Loucy (cell line): Measurements from ENCODE around the gene AQP5.

Source experiments
- EZH2phosphoT487 ChIP-seq: fragments of 200-600 bp; IDR thresholded peaks from 2 replicates; pipeline ENCODE4 v1.6.1; 2018; ENCODE audit warnings: antibody characterized with exemption, mild to moderate bottlenecking, moderate library complexity, borderline replicate concordance
- TF ChIP-seq, protein P1 (sequence below): fragments of 200-600 bp; sonication (generic); conservative IDR thresholded peaks from 2 replicates; pipeline ENCODE4 v1.5.1; 2014; ENCODE audit warnings: mild to moderate bottlenecking, antibody characterized with exemption, low read length

DNA sequence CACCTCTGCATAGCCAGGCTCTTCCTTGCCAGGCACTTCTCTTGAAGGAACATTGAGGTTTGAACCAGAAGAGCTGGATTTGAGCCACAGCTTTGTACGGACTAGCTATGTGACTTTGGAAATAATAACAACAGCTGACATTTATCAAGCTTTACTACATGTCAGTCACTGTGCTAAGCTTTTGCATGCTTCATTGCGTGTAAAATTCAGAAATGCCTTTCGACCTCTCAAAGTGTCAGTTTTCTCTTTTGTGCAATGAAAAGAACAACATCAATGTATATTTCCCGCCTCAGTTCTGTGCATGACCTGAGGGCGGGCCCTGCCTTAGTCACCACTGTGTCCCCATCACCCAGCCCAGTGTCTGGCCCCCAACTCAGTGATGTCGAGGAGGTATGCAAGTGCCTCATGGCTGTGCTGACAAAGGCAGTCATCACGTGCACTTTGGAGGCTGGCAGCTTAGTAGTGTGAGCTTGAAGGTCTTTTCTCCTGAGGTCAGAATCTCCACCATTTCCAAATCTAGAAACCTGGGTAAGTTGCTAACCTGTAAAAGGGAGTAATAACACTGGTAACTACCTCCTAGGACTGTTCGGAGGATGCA lies 29.0 kb upstream of the AQP5 start:
- TF ChIP-seq, protein P1, sequence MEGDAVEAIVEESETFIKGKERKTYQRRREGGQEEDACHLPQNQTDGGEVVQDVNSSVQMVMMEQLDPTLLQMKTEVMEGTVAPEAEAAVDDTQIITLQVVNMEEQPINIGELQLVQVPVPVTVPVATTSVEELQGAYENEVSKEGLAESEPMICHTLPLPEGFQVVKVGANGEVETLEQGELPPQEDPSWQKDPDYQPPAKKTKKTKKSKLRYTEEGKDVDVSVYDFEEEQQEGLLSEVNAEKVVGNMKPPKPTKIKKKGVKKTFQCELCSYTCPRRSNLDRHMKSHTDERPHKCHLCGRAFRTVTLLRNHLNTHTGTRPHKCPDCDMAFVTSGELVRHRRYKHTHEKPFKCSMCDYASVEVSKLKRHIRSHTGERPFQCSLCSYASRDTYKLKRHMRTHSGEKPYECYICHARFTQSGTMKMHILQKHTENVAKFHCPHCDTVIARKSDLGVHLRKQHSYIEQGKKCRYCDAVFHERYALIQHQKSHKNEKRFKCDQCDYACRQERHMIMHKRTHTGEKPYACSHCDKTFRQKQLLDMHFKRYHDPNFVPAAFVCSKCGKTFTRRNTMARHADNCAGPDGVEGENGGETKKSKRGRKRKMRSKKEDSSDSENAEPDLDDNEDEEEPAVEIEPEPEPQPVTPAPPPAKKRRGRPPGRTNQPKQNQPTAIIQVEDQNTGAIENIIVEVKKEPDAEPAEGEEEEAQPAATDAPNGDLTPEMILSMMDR = no peak
- no peak for TF ChIP-seq EZH2phosphoT487
